Inflammatory macrophage treated with lipopolysaccharide for 1 hour (primary cell): Measurements from ENCODE around the gene GLIS1.

Experiments used
- DNase-seq, 2 donors: peaks; one replicate each; pipeline ENCODE4 v3.0.0-alpha.2; 2020 to 2022

GLIS1 gene

GRCh38 chr1:53614231-53615021, 124.5 kb downstream of the GLIS1 start:
- DNase-seq = no peak

- no peak for DNase-seq
Observed at GRCh38 chr1:53608676-53609075, 130.3 kb downstream of the GLIS1 start.

- DNase-seq = no peak
Observed at GRCh38 chr1:53608071-53608470, 130.9 kb downstream of the GLIS1 start.

GRCh38 chr1:53606651-53607051, 132.3 kb downstream of the GLIS1 start:
- DNase-seq = no peak

- no peak for DNase-seq
Observed at GRCh38 chr1:53606197-53606596, 132.8 kb downstream of the GLIS1 start.

- no peak for DNase-seq
Observed at GRCh38 chr1:53605181-53605580, 133.8 kb downstream of the GLIS1 start.

- DNase-seq = no peak
Observed at GRCh38 chr1:53604291-53604919, 134.6 kb downstream of the GLIS1 start.

GRCh38 chr1:53603431-53603830, 135.5 kb downstream of the GLIS1 start:
- no peak for DNase-seq

- no peak for DNase-seq
Observed at GRCh38 chr1:53601867-53602775, 136.8 kb downstream of the GLIS1 start.

GRCh38 chr1:53601031-53601745, 137.8 kb downstream of the GLIS1 start:
- no peak for DNase-seq

- no peak for DNase-seq
Observed at GRCh38 chr1:53600561-53600960, 138.4 kb downstream of the GLIS1 start.

- no peak for DNase-seq
Observed at GRCh38 chr1:53600001-53600400, 139.0 kb downstream of the GLIS1 start.

- DNase-seq = no peak
Observed at GRCh38 chr1:53599481-53599880, 139.5 kb downstream of the GLIS1 start.

- no peak for DNase-seq
Observed at GRCh38 chr1:53598966-53599365, 140.0 kb downstream of the GLIS1 start.

GRCh38 chr1:53595906-53596305, 143.1 kb downstream of the GLIS1 start:
- no peak for DNase-seq

GRCh38 chr1:53594391-53595180, 144.4 kb downstream of the GLIS1 start:
- no peak for DNase-seq

- DNase-seq = no peak
Observed at GRCh38 chr1:53593758-53594380, 145.1 kb downstream of the GLIS1 start.

- no peak for DNase-seq
Observed at GRCh38 chr1:53592985-53593757, 145.8 kb downstream of the GLIS1 start.

- no peak for DNase-seq
Observed at GRCh38 chr1:53592521-53592982, 146.4 kb downstream of the GLIS1 start.

- DNase-seq = no peak
Observed at GRCh38 chr1:53591924-53592323, 147.0 kb downstream of the GLIS1 start.
